LNCAP (cell line): ENCODE measurements around the gene CAGE1.

Experiments
- CTCF ChIP-seq: fragments of 450-650 bp; IDR thresholded peaks from 2 replicates; pipeline ENCODE4 v1.5.1; 2017; ENCODE audit warnings: mild to moderate bottlenecking

Gene CAGE1

GRCh38 chr6:7311917-7312615 is 77.5 kb downstream of the CAGE1 start:
- no peak for TF ChIP-seq CTCF

- no peak for TF ChIP-seq CTCF
Measured at GRCh38 chr6:7311176-7311575, 78.4 kb downstream of the CAGE1 start.

DNA sequence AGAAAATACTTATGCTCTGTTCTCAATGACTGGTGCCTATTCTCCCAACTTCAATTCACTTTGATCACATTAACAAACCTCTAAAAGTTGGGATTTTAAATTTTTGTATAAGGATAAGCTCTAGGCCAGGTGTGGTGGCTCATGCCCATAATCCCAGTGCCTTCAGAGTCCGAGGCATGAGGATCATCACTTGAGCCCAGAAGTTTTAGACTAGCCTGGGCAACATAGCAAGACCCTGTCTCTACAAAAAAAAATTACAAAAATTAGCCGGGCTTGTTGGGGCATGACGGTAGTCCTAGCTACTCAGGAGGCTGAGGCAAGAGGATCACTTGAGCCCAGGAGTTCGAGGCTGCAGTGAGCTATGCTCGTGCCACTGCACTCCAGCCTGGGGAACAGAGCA is 80.5 kb downstream of the CAGE1 start:
- no peak for TF ChIP-seq CTCF

DNA sequence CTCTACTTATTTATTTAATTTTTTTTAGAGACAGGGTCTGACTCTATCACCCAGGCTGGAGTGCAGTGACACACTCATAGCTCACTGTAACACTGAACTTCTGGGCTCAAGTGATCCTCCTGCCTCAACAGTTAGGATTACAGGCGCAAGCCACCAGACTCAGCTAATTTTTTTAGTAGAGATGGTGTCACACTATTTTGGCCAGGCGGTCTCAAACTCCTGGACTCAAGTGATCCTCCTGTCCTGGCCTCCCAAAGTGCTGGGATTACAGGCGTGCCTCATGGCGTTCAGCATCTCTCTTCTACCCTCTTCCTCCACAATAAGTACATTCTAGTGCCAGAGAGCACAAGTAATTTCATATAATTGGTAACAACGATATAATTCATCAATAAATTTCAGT is 82.0 kb downstream of the CAGE1 start:
- TF ChIP-seq CTCF, result no peak

- TF ChIP-seq CTCF, result no peak
Measured at GRCh38 chr6:7304821-7305220, 84.7 kb downstream of the CAGE1 start.

DNA sequence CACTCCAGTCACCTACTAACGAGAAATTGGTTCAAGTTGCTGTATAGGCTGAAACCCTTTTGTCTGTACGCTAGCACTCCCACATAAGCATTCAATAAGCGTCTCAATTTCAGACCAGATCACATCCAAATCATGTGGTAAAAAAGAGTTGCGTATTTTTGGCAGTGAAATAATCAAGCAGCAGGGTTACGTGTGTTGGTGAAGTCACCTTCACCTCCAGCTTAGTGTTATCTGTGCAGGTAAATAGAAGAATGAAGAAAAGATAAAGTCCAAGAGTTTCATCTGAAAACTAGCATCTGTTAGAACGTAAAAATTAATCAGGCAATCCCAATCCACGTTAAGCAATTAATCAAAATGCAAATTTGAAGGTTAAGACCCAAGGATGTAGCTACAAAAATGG is 87.8 kb downstream of the CAGE1 start:
- no peak for TF ChIP-seq CTCF

DNA sequence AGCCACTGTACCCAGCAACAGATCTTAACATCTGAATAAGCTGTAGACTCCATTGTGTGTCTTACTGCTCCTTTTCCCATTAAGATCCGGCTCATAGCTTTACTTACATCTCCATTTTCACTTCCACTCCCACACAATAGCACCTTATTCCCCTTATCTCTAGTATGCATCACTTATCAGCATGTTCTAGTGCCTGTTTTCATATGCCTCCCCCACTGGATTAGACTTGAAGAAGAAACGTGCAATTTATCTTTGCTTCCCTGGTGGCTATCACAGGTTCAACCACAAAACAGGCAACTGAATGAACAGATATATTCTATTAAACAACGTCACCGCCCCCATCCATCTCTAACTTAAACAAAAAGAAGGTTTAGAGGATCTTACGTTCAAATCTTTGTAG is 88.6 kb downstream of the CAGE1 start:
- TF ChIP-seq CTCF, result no peak

DNA sequence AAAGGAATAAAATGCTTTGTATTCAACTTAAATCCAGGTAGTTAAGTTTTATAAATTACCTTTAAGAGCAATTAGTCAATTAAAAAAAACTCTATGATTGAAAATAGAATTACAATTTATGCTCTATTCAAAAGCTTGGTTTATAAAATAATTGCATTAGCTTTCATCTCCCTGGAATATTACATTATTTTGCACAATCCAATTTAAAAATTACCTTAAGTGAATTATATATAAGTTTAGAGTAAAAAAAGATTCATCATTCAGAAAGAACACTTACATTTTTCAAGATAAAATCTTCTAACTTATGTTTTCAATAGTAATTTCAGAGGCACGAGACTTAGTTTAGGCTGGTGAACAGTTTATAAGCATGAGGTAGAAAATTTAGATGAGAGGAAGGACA is 91.4 kb downstream of the CAGE1 start:
- TF ChIP-seq CTCF, result no peak
